Heart left ventricle (tissue), 13 donors: ENCODE results near the gene DTX4.

Source experiments
- CTCF ChIP-seq, 12 donors: fragments of 200-600 bp; sonication (generic) in 4 of 12; IDR thresholded peaks; one replicate each; pipeline versions ENCODE4 v1.5.0 to v1.8.0; 2018 to 2022; ENCODE audit warnings: antibody characterized with exemption in 12 of 12, mild to moderate bottlenecking in 5 of 12
- POLR2A ChIP-seq, 2 donors: fragments of 450-650 bp; IDR thresholded peaks; one replicate each; pipeline ENCODE4 v1.6.1; 2017; ENCODE audit warnings: antibody characterized with exemption in 2 of 2, mild to moderate bottlenecking in 2 of 2, moderate library complexity in 2 of 2
- donor health status: ischemic (EF 13 %, LVEDD 7.1; RV severe dilation, severe dysfunction).
- donor health status: DM: no; HTN: yes; CAD: no.
- donor health status: DM: no; HTN: no; CAD: no.
- donor health status: ischemic (EF 25% LVEDD 6.9; RV normal size, moderate dysfunction).
- donor health status: ischemic (EF 25% LVEDD 5.7; RV mildly dilated, moderate dysfunction).
- donor health status: ischemic (EF 35%, LVEDD 5.7; RV mildly dilated, moderate dysfunction).
- donor health status: nonischemic (EF 11% LVEDD 7.7; RV severe dilation, severe dysfunction).
- donor health status: DM: yes; HTN: yes; CAD: no.
- donor health status: PGD.
- donor health status: ischemic (EF 29% LVEDD 5.4; RV normal size, mild dysfunction).
- donor health status: nonischemic (EF 23%, LVEDD 6.1; RV moderate dilation, normal function).

- TF ChIP-seq POLR2A (IDR thresholded peaks at IDR 0.05) (no peak), CTCF (IDR thresholded peaks at IDR 0.05) (no peak)
These were observed 51.7 kb downstream of the DTX4 start for GRCh38 chr11:59223611-59224010.
